ENCODE measurements around the gene S100A9. TPM values are rescaled to one million over a fixed set of nuclear protein-coding genes. Genes with fewer than 3 reads are reported as not detected.

S100A9 gene
- total and polyA plus RNA-seq, 2 experiments from 2014 or later = 0.74 TPM; not detected in 1

GRCh38 chr1:153387785-153388184 is 30.1 kb downstream of the S100A9 start:
- Histone ChIP-seq H3K27me3 (peaks cover under 1% of the 10 kb centered on the region), H3K9me3 (ENCODE audit: low read depth) (no peaks in the 10 kb centered on the region), H3K4me1 (ENCODE audit: low read depth) (no peaks in the 10 kb centered on the region), H3K4me3 (no peak overlapping the region), H3K36me3 (no peaks in the 10 kb centered on the region), H3K27ac (no peak overlapping the region)
- no peak for TF ChIP-seq CTCF (IDR thresholded peaks at IDR 0.05; ENCODE audit: low read depth, low read length)
- DNase-seq (ENCODE audit: low read depth in 1 of 2, low spot score in 1 of 2) = no peak

- H3K9me3 ChIP-seq (ENCODE audit: low read depth) = no peaks in the 10 kb centered on the region
- no peak for DNase-seq (ENCODE audit: low read depth in 1 of 2, low spot score in 1 of 2)
- TF ChIP-seq CTCF (IDR thresholded peaks at IDR 0.05; ENCODE audit: low read depth, low read length) = no peak
- no peaks in the 10 kb centered on the region for H3K4me1 ChIP-seq (ENCODE audit: low read depth)
- H3K36me3 ChIP-seq = no peaks in the 10 kb centered on the region
- H3K27me3 ChIP-seq = peaks cover 3% of the 10 kb centered on the region
- H3K27ac ChIP-seq = no peak overlapping the region
- no peak overlapping the region for H3K4me3 ChIP-seq
These were observed 31.7 kb downstream of the S100A9 start for GRCh38 chr1:153389401-153389800.

- peaks cover 3% of the 10 kb centered on the region for H3K27me3 ChIP-seq
These were observed 32.6 kb downstream of the S100A9 start for GRCh38 chr1:153389973-153390879.

GRCh38 chr1:153390938-153391710 is 33.5 kb downstream of the S100A9 start, which contains the start of gene S100A8:
Gene S100A8, minus strand, starts transcription at chr1:153391073. Its CDS starts 538 bp downstream, at chr1:153390535.
- H3K27ac ChIP-seq = no peak within 1 kb of the TSS
- H3K27me3 ChIP-seq = peaks cover 3% of the 10 kb centered on the region
- H3K4me1 ChIP-seq (ENCODE audit: low read depth) = no peaks in the 10 kb centered on the region
- peak; percentile 29 to 38 for DNase-seq (ENCODE audit: low read depth in 1 of 2, low spot score in 1 of 2)
- no peaks in the 10 kb centered on the region for H3K9me3 ChIP-seq (ENCODE audit: low read depth)
- H3K4me3 ChIP-seq = no peak within 1 kb of the TSS
- no peaks in the 10 kb centered on the region for H3K36me3 ChIP-seq
- TF ChIP-seq CTCF (IDR thresholded peaks at IDR 0.05; ENCODE audit: low read depth, low read length) = no peak

More at GRCh38 chr1:153389973-153390879, 32.6 kb downstream of the S100A9 start:
- peak in 1 of 2 donors; percentile 37 for DNase-seq (ENCODE audit: low read depth in 1 of 2, low spot score in 1 of 2)
- TF ChIP-seq CTCF (IDR thresholded peaks at IDR 0.05; ENCODE audit: low read depth, low read length) = no peak
- H3K36me3 ChIP-seq = no peaks in the 10 kb centered on the region
- no peak overlapping the region for H3K27ac ChIP-seq
- no peaks in the 10 kb centered on the region for H3K4me1 ChIP-seq (ENCODE audit: low read depth)
- no peak overlapping the region for H3K4me3 ChIP-seq
- no peaks in the 10 kb centered on the region for H3K9me3 ChIP-seq (ENCODE audit: low read depth)

- H3K4me1 ChIP-seq (ENCODE audit: low read depth) = no peaks in the 10 kb centered on the region
- H3K27ac ChIP-seq = no peak overlapping the region
- no peak overlapping the region for H3K4me3 ChIP-seq
- peaks cover 3% of the 10 kb centered on the region for H3K27me3 ChIP-seq
- TF ChIP-seq CTCF (IDR thresholded peaks at IDR 0.05; ENCODE audit: low read depth, low read length) = no peak
- no peaks in the 10 kb centered on the region for H3K36me3 ChIP-seq
- H3K9me3 ChIP-seq (ENCODE audit: low read depth) = no peaks in the 10 kb centered on the region
- DNase-seq (ENCODE audit: low read depth in 1 of 2, low spot score in 1 of 2) = no peak
These were observed 34.6 kb downstream of the S100A9 start for GRCh38 chr1:153392258-153392657.
